RWPE2 (cell line): ENCODE measurements around the gene RPL13.

ENCODE experiments used
- ATAC-seq: fragments of 200-7000 bp; cut with Tn5 transposase; 3 replicates; pipeline ENCODE4 v1.9.1; 2021; ENCODE audit warnings: low read depth
- DNase-seq: peaks from one replicate; pipeline ENCODE4 v3.0.0-alpha.2; 2020; ENCODE audit warnings: low spot score
- H3K27ac ChIP-seq: fragments of 450-650 bp; 2 replicates; pipeline ENCODE4 v1.5.1; 2017; ENCODE audit warnings: mild to moderate bottlenecking; ENCODE audit not compliant: poor library complexity, severe bottlenecking
- H3K27me3 ChIP-seq: fragments of 250-450 bp; sonication (Bioruptor Pico); 2 replicates; pipeline ENCODE4 v1.5.1; 2021; ENCODE audit warnings: mild to moderate bottlenecking, moderate library complexity; ENCODE audit not compliant: insufficient read depth, poor library complexity, severe bottlenecking
- H3K36me3 ChIP-seq: fragments of 250-450 bp; sonication (Bioruptor Pico); 2 replicates; pipeline ENCODE4 v1.5.1; 2020; ENCODE audit warnings: low read depth, mild to moderate bottlenecking, moderate library complexity
- H3K4me1 ChIP-seq: fragments of 250-450 bp; sonication (Bioruptor Pico); 2 replicates; pipeline ENCODE4 v1.5.1; 2021; ENCODE audit warnings: mild to moderate bottlenecking, moderate library complexity; ENCODE audit not compliant: insufficient read depth, poor library complexity, severe bottlenecking
- H3K4me3 ChIP-seq: fragments of 250-450 bp; sonication (Bioruptor Pico); 2 replicates; pipeline ENCODE4 v1.5.1; 2021; ENCODE audit warnings: mild to moderate bottlenecking, moderate library complexity; ENCODE audit not compliant: severe bottlenecking
- H3K9me3 ChIP-seq: fragments of 250-450 bp; sonication (Bioruptor Pico); 2 replicates; pipeline ENCODE4 v1.5.1; 2021; ENCODE audit warnings: mild to moderate bottlenecking, moderate library complexity; ENCODE audit not compliant: severe bottlenecking
- TF ChIP-seq, protein P1 (sequence below): fragments of 450-650 bp; IDR thresholded peaks from one replicate; pipeline ENCODE4 v1.5.1; 2017; ENCODE audit warnings: mild to moderate bottlenecking, moderate library complexity; ENCODE audit not compliant: poor library complexity, severe bottlenecking

RPL13 gene

DNA sequence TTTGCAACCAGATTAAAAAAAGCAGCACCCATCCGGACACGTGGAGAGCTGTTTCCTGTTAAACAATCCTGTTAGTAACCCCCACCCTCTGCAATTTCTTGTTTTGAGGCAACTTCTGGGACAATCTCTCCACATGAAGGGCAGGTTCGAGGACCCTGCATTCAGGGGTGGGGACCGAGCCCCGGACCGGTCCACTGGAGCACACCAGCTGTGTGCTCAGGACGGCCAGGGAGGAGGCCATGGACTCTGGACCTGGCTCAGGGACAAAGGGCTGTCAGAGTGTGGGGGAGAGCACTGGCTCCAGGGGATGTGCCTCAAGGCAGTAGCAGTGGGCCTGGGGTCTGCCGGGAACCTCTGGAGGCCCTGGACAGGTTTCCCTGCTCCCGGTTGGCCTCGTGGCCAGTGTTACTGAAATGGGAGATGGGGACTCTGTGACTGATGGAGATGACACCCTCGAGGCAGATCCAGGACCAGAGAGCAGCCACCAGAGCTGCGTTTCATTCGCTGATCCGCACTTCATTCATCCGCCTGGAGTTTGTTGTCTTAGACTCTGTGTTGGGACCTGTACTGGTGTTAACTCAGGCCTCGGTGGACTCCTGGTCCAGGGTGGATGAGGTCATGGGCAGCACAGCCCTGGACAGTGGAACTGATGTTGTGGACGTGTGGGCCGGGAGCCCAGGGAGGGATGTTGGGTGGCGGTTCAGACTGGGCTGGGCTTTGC, 12.2 kb downstream of the RPL13 start:
- Histone ChIP-seq H3K36me3 (peaks cover 5% of the 10 kb centered on the region), H3K4me1 (no peaks in the 10 kb centered on the region), H3K4me3 (no peak overlapping the region), H3K27ac (no peak overlapping the region), H3K9me3 (no peaks in the 10 kb centered on the region), H3K27me3 (no peaks in the 10 kb centered on the region)
- ATAC-seq (no peak), DNase-seq (no peak)
- TF ChIP-seq, protein P1, sequence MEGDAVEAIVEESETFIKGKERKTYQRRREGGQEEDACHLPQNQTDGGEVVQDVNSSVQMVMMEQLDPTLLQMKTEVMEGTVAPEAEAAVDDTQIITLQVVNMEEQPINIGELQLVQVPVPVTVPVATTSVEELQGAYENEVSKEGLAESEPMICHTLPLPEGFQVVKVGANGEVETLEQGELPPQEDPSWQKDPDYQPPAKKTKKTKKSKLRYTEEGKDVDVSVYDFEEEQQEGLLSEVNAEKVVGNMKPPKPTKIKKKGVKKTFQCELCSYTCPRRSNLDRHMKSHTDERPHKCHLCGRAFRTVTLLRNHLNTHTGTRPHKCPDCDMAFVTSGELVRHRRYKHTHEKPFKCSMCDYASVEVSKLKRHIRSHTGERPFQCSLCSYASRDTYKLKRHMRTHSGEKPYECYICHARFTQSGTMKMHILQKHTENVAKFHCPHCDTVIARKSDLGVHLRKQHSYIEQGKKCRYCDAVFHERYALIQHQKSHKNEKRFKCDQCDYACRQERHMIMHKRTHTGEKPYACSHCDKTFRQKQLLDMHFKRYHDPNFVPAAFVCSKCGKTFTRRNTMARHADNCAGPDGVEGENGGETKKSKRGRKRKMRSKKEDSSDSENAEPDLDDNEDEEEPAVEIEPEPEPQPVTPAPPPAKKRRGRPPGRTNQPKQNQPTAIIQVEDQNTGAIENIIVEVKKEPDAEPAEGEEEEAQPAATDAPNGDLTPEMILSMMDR: no peak

DNA sequence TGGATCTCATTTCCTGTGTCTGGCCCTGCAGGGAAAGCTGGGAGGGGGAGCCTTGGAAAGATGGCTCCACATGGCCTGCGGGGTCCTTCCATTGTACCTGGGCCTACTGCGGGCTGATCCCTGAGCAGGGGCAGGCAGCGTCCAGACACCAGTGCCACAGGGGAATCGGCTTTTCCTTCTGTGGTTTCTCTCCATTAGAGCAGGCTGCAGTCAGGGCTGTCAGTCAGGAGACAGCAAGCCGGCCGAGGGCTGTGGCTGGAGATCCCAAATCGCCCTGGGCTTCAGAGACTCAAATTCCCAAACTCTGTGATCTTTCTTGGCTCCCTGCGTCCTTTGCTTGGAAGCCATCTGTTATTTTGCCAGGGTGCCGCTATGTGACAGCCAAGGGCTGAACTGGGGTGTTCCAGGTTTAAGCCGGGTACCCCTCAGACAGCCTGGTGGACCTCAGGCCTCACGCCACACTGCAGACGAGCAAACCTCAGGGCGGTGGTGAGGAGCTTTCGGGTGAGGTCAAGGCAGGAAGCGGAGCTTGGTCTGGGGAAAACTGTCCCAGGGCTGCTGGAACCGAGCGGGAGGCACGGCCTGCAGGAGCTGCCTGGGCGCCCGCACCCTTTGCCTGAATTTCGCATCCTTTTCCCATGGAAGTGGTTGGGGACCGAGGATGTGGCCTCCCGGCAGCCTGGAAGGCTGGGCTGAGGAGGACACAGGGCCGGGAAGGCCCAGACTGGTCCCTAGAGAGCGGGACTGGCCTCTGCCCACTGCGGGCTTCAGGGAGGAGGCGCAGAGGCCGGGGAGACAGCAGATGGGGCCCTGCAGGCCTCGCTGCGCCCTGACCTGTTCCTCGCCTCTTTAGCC, 13.6 kb downstream of the RPL13 start:
- no peak; the same call in 2 of the 3 replicates for ATAC-seq
- H3K27me3 ChIP-seq: no peaks in the 10 kb centered on the region
- no peaks in the 10 kb centered on the region for H3K9me3 ChIP-seq
- DNase-seq: peak; percentile 66
- no peaks in the 10 kb centered on the region for H3K4me1 ChIP-seq
- peaks cover 10% of the 10 kb centered on the region for H3K36me3 ChIP-seq
- TF ChIP-seq, protein P1: no peak
- H3K27ac ChIP-seq: no peak overlapping the region
- no peak overlapping the region for H3K4me3 ChIP-seq

DNA sequence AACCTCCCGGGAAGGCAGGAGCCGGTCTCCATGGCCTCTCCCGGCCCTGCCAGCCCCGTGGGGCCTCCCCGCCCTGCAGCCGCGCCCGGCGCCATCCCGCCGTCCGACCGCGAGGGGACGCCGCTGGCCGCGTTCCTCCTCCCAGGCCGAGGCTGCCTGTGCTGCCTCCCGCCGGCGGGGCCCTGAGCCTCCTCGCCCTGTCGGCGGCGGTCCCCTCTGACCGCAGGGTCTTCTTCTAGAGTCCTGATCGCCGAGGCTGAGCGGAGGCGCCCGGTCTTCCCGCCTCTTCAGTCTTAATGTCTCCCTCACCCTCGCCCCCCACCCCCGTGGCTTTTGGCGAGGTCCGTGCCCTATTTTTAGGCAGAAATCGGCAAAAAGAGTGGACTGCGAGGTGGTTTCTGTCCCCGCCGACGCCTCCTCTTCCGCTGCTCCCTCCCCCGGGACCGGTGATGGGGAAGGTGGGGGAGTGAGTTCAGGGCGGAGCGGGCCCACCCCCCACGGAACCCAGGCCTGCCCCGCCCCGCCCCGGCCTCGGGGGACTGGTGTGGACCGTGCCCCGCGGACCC, 14.3 kb downstream of the RPL13 start:
- Histone ChIP-seq H3K4me1 (no peaks in the 10 kb centered on the region), H3K27me3 (no peaks in the 10 kb centered on the region), H3K4me3 (peak overlapping the region; percentile 81), H3K27ac (no peak overlapping the region), H3K36me3 (peaks cover 13% of the 10 kb centered on the region), H3K9me3 (no peaks in the 10 kb centered on the region)
- ATAC-seq: peak; percentile 62
- TF ChIP-seq, protein P1: peak; percentile 80
- DNase-seq: peak; percentile 65

DNA sequence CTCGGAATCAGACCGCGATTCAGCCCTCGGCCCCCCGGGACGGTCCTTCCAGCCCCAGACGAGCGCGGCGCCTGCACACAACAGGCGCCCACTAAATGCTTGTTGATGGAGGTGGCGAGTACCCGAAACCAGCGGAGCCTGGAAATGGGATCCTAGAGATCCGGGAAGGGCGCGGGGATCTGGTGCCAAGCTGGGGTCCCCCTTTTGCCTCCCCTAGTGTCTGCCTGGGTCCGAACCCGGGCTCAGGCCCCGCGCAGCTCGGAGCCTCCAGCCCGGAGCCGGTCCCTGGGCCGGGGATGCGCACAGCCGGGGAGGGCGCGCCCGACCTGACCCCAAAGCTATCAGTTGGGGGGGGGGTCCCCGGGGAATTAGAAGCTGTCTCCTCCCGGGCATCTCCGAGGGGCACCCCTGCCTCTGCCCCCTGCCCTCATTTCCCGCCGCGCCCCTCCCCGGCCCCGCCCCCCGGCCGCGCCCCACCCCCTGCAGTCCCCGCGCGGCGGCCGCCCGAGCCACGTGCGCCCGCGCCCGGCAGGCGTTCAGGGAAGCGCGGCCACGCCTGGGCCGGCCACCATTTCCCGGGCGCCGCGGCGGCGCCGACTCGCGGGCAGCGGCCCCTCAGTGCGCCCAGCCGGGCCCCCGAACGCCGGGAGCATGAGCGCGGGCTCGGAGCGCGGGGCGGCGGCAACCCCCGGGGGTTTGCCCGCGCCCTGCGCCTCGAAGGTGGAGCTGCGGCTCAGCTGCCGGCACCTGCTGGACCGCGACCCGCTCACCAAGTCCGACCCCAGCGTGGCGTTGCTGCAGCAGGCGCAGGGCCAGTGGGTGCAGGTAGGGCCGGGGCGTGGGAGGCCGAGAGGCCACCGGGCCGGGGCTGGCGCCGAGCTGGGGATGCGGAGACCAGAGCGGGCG, 15.0 kb downstream of the RPL13 start, which contains the start of gene CPNE7:
Gene CPNE7 (plus strand): TSS at position 512 of the 906 bp plus-strand sequence. CDS start 140 bp downstream, at position 652.
- peak within 1 kb of the TSS; percentile 81 for H3K4me3 ChIP-seq
- no peaks in the 10 kb centered on the region for H3K27me3 ChIP-seq
- no peaks in the 10 kb centered on the region for H3K9me3 ChIP-seq
- peaks cover 13% of the 10 kb centered on the region for H3K36me3 ChIP-seq
- peak; percentile 68 for DNase-seq
- peak within 1 kb of the TSS; percentile 53 for H3K27ac ChIP-seq
- no peaks in the 10 kb centered on the region for H3K4me1 ChIP-seq
- TF ChIP-seq, protein P1: no peak
- ATAC-seq: peak; percentile 31
